ENCODE results near the gene GALNT13.

GRCh38 chr2:154374416-154374815, 502.7 kb downstream of the GALNT13 start:
- no peak for TF ChIP-seq CTCF (IDR thresholded peaks at IDR 0.05; ENCODE audit: low read depth, low read length)
- no peak for TF ChIP-seq EZH2phosphoT487 (IDR thresholded peaks at IDR 0.05; ENCODE audit: low read depth)

Data from OCI-LY3 (cell line).